ENCODE measurements around the gene GPATCH1. TPM values are rescaled to one million over a fixed set of nuclear protein-coding genes. Genes with fewer than 3 reads are reported as not detected.

The GPATCH1 gene
- total RNA-seq, 1 experiment from 2014 or later: 7.8 TPM

DNA sequence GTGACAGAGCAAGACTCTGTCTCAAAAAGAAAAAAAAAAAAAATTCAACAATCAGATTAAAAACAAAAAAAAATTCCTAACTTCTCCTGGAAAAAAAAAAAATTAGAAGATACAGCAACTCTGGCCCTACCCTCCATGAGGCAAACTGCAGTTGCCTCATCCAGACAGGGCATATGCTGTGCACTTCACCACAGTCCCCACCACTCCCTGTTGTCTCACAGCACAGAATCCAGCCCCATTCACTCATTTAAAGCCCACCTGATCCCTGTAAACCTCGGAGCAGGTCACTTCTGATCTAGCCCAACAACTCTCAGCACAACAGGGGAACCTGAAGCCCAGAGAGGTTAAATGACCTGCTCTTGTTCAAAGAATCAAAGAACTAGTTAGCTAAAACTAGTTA is 41.2 kb upstream of the GPATCH1 start:
- Histone ChIP-seq H3K9me2 (ENCODE audit: insufficient read depth) (no peaks in the 10 kb centered on the region), H3K4me2 (ENCODE audit: low read length) (0 out of 2 replicates have a peak overlapping the region, but pooled peaks have one; percentile 67), H3K9me3 (ENCODE audit: control insufficient read depth in 1 of 2, insufficient read depth in 1 of 2, low read depth in 1 of 2, low read length in 2 of 2) (no peaks in the 10 kb centered on the region), H3K4me1 (ENCODE audit: control insufficient read depth in 1 of 2, insufficient read depth in 2 of 2, low read length in 2 of 2) (peaks cover 58 to 68% of the 10 kb centered on the region in 2 experiments), H3K4me3 (replicated peaks in 1 of 2; ENCODE audit: low read depth in 1 of 2, low read length in 2 of 2) (no peak overlapping the region), H3K27me3 (ENCODE audit: insufficient read depth, low read length) (no peaks in the 10 kb centered on the region), H2AFZ (ENCODE audit: low read depth, low read length, poor library complexity, severe bottlenecking) (no peak overlapping the region), H3K27ac (ENCODE audit: low read depth, low read length) (peak overlapping the region; percentile 99), H3K79me2 (ENCODE audit: insufficient read depth, low read length) (peaks cover 83% of the 10 kb centered on the region), H3K9ac (ENCODE audit: low read length) (peak overlapping the region; percentile 58; the same call in 1 of the 2 replicates), H3K36me3 (ENCODE audit: control insufficient read depth in 1 of 2, insufficient read depth in 2 of 2, low read length in 2 of 2) (peaks cover 0 to 11% of the 10 kb centered on the region in 2 experiments; a peak in 2 of 4 replicates), H4K20me1 (ENCODE audit: insufficient read depth) (no peaks in the 10 kb centered on the region)
- ChIA-PET CTCF (no interaction called here), RAD21 (ENCODE audit: low non-redundant PET in 1 of 2, low total read pairs in 2 of 2, uncharacterized antibody in 2 of 2, unreplicated experiment in 2 of 2) (no interaction called here), POLR2A (interaction anchor here (1.1 kb wide), 1 partner anchor 16 kb away, joined by 4 read pairs; no protein-coding TSS in a partner anchor)
- TF ChIP-seq, protein P1, sequence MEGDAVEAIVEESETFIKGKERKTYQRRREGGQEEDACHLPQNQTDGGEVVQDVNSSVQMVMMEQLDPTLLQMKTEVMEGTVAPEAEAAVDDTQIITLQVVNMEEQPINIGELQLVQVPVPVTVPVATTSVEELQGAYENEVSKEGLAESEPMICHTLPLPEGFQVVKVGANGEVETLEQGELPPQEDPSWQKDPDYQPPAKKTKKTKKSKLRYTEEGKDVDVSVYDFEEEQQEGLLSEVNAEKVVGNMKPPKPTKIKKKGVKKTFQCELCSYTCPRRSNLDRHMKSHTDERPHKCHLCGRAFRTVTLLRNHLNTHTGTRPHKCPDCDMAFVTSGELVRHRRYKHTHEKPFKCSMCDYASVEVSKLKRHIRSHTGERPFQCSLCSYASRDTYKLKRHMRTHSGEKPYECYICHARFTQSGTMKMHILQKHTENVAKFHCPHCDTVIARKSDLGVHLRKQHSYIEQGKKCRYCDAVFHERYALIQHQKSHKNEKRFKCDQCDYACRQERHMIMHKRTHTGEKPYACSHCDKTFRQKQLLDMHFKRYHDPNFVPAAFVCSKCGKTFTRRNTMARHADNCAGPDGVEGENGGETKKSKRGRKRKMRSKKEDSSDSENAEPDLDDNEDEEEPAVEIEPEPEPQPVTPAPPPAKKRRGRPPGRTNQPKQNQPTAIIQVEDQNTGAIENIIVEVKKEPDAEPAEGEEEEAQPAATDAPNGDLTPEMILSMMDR (IDR thresholded peaks at IDR 0.05 in 2 of 3, conservative IDR thresholded peaks at IDR 0.05 in 1 of 3; ENCODE audit: borderline replicate concordance in 1 of 3, insufficient read depth in 1 of 3, low read depth in 2 of 3, low read length in 2 of 3): no peak
- intact Hi-C loops (cut with micrococcal nuclease): no loop called here
- ATAC-seq (no peak), DNase-seq (ENCODE audit: low read depth, low spot score) (no peak)
- no TSS peak for BruUV-seq (replicated peaks)

DNA sequence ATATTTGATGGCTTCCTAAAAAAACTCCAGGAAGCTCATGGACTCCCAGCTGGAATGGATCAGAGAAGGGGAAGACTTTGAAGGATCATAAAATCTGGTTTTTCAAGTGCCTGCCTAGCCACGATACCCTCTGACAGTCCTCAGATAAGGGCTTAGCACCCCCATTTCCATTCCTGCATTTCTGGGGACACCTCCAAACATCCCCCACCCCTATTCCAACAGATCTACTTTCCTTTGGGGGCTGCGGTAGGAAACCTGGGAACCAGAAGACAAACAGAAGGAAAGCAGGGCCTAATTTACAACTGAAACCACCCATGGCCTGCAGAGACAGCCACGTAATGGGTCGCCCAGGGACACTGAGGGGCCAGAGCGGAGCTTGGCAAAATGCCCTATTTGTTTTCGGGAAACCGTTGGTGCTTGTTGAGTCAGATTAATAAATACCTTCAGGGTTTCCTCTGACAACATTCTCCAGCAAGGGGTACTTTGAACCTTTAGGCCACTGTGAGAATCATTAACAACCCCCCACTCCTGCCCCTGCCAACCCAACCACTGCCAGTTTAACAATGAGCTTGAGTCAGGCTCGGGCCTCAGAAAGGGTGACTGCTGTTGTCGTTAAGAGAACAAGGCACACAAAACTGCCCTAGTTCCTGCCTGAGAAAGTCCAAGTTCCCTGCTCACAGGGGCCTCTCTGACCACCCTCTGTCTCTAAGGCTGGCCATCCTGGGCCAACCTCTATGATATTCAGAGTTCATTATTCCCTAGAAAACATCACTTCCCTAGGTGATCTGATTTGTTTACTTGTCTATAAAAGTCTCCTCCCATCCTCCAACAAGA is 39.8 kb upstream of the GPATCH1 start:
- Histone ChIP-seq H3K27ac (ENCODE audit: low read depth, low read length) (peak overlapping the region; percentile 99), H3K9ac (ENCODE audit: low read length) (peak overlapping the region; percentile 58), H3K9me2 (ENCODE audit: insufficient read depth) (no peaks in the 10 kb centered on the region), H3K36me3 (ENCODE audit: control insufficient read depth in 1 of 2, insufficient read depth in 2 of 2, low read length in 2 of 2) (peaks cover 0 to 11% of the 10 kb centered on the region in 2 experiments; a peak in 2 of 4 replicates), H3K27me3 (ENCODE audit: insufficient read depth, low read length) (no peaks in the 10 kb centered on the region), H3K4me2 (ENCODE audit: low read length) (peak overlapping the region; percentile 67), H3K4me1 (ENCODE audit: control insufficient read depth in 1 of 2, insufficient read depth in 2 of 2, low read length in 2 of 2) (peaks cover 54 to 71% of the 10 kb centered on the region in 2 experiments), H3K4me3 (replicated peaks in 1 of 2; ENCODE audit: low read depth in 1 of 2, low read length in 2 of 2) (peak overlapping the region; percentile 11 to 24), H3K9me3 (ENCODE audit: control insufficient read depth in 1 of 2, insufficient read depth in 1 of 2, low read depth in 1 of 2, low read length in 2 of 2) (no peaks in the 10 kb centered on the region), H2AFZ (ENCODE audit: low read depth, low read length, poor library complexity, severe bottlenecking) (no peak overlapping the region), H4K20me1 (ENCODE audit: insufficient read depth) (no peaks in the 10 kb centered on the region), H3K79me2 (ENCODE audit: insufficient read depth, low read length) (peaks cover 81% of the 10 kb centered on the region)
- ChIA-PET POLR2A (interaction anchor here (0.8 to 1.8 kb wide), 4 partner anchors 11 to 37 kb away, joined by 3 to 6 read pairs (median 4); no protein-coding TSS in a partner anchor), CTCF (no interaction called here), RAD21 (ENCODE audit: low non-redundant PET in 1 of 2, low total read pairs in 2 of 2, uncharacterized antibody in 2 of 2, unreplicated experiment in 2 of 2) (no interaction called here)
- BruUV-seq (replicated peaks): TSS peak; percentile 52
- DNase-seq (ENCODE audit: low read depth, low spot score) (peak; percentile 92), ATAC-seq (peak; percentile 90)
- intact Hi-C loops (cut with micrococcal nuclease): no loop called here
- TF ChIP-seq, protein P2, sequence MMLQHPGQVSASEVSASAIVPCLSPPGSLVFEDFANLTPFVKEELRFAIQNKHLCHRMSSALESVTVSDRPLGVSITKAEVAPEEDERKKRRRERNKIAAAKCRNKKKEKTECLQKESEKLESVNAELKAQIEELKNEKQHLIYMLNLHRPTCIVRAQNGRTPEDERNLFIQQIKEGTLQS (IDR thresholded peaks at IDR 0.05): no peak
- TF ChIP-seq SRF (IDR thresholded peaks at IDR 0.05; ENCODE audit: low read depth) (no peak), ELF1 (IDR thresholded peaks at IDR 0.05; ENCODE audit: borderline replicate concordance, low read depth) (no peak), JUND (IDR thresholded peaks at IDR 0.05) (peak; percentile 76), POLR2A (IDR thresholded peaks at IDR 0.05; ENCODE audit: borderline replicate concordance, extremely low read depth, insufficient read depth, insufficient read length) (no peak), CBX3 (IDR thresholded peaks at IDR 0.05; ENCODE audit: low read depth) (peak; percentile 69; the same call in 1 of the 2 replicates), ZNF274 (IDR thresholded peaks at IDR 0.05; ENCODE audit: low read depth, low read length) (no peak), RAD21 (IDR thresholded peaks at IDR 0.05; ENCODE audit: low read depth) (peak; percentile 33), EGR1 (IDR thresholded peaks at IDR 0.05; ENCODE audit: low read depth) (no peak), POLR2AphosphoS5 (IDR thresholded peaks at IDR 0.05; ENCODE audit: low read depth, low read length) (peak; percentile 56), EZH2 (IDR thresholded peaks at IDR 0.05) (no peak), EZH2phosphoT487 (IDR thresholded peaks at IDR 0.05; ENCODE audit: borderline replicate concordance) (no peak), SP1 (IDR thresholded peaks at IDR 0.05; ENCODE audit: low read depth) (peak; percentile 89), SIN3A (IDR thresholded peaks at IDR 0.05; ENCODE audit: low read depth) (peak; percentile 59), TCF7L2 (IDR thresholded peaks at IDR 0.05; ENCODE audit: borderline replicate concordance, extremely low read depth, insufficient read depth, insufficient read length) (no peak)
